SW480 (cell line): ENCODE measurements around the gene ARMH3.
A peak's percentile ranks its signal among the peaks of the same experiment; 100 is the strongest.

Experiments
- DNase-seq: peaks from one replicate; pipeline ENCODE4 v3.0.0-alpha.2; 2016; ENCODE audit warnings: low spot score

Gene ARMH3

GRCh38 chr10:101895781-101896180, 160.2 kb downstream of the ARMH3 start:
- DNase-seq, result no peak

- no peak for DNase-seq
Observed at GRCh38 chr10:101894742-101895141, 161.2 kb downstream of the ARMH3 start.

- DNase-seq, result no peak
Observed at GRCh38 chr10:101894266-101894665, 161.7 kb downstream of the ARMH3 start.

GRCh38 chr10:101893510-101894120, 162.4 kb downstream of the ARMH3 start:
- DNase-seq, result no peak

GRCh38 chr10:101892782-101893391, 163.1 kb downstream of the ARMH3 start:
- DNase-seq, result no peak

- peak; percentile 40 for DNase-seq
Observed at GRCh38 chr10:101889256-101890210, 166.4 kb downstream of the ARMH3 start.

- DNase-seq, result no peak
Observed at GRCh38 chr10:101888251-101888949, 167.6 kb downstream of the ARMH3 start.

GRCh38 chr10:101887775-101888174, 168.2 kb downstream of the ARMH3 start:
- DNase-seq, result no peak

- no peak for DNase-seq
Observed at GRCh38 chr10:101886521-101887312, 169.3 kb downstream of the ARMH3 start.

- DNase-seq, result no peak
Observed at GRCh38 chr10:101881036-101881774, 174.8 kb downstream of the ARMH3 start.

GRCh38 chr10:101880232-101880573, 175.8 kb downstream of the ARMH3 start:
- no peak for DNase-seq

- DNase-seq, result no peak
Observed at GRCh38 chr10:101879456-101880231, 176.3 kb downstream of the ARMH3 start.

GRCh38 chr10:101878869-101879268, 177.1 kb downstream of the ARMH3 start:
- DNase-seq, result no peak

- no peak for DNase-seq
Observed at GRCh38 chr10:101875068-101875688, 180.8 kb downstream of the ARMH3 start.

- DNase-seq, result no peak
Observed at GRCh38 chr10:101874252-101874651, 181.7 kb downstream of the ARMH3 start.

GRCh38 chr10:101867931-101868330, 188.0 kb downstream of the ARMH3 start:
- no peak for DNase-seq

GRCh38 chr10:101859530-101859929, 196.4 kb downstream of the ARMH3 start:
- DNase-seq, result no peak

- no peak for DNase-seq
Observed at GRCh38 chr10:101858723-101859500, 197.1 kb downstream of the ARMH3 start.
